ENCODE results near the gene DIMT1. TPM values are rescaled to one million over a fixed set of nuclear protein-coding genes. Genes with fewer than 3 reads are reported as not detected.

The DIMT1 gene
- total and polyA plus RNA-seq, 3 donors from 2014 or later = 19.3 to 22.5 (median 20.3) TPM

DNA sequence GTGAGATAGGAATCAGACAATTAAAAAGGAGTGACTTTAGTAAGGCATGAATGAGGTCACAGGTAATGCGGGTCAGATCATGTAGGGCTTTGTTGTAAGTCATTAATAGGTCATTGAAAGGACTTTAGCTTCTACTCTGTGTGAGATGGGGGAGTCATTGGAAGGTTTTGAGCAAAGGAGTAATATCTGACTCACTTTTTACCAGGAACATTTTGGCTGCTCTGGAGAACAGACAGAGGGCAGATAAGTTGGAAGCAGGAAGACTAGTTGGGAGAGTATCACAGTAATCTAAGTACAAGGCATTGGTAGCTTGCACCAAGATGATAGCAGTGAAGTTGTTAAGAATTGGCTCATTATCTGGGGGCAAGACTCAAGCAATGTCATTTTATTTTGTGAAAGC lies 60.3 kb downstream of the DIMT1 start:
- Histone ChIP-seq H3K9me3 (no peaks in the 10 kb centered on the region), H3K27ac (no peak overlapping the region), H3K36me3 (ENCODE audit: low read depth, missing control alignments) (no peaks in the 10 kb centered on the region), H3K27me3 (no peaks in the 10 kb centered on the region), H3K4me3 (no peak overlapping the region), H3K4me1 (no peaks in the 10 kb centered on the region)
- intact Hi-C loops (cut with DNase I; ENCODE audit: low total_unique reads) = no loop called here
- WGBS, 2 donors = 90 to 100% methylated on average over 1 of the region's 1 CpG
- DNase-seq = no peak
- TF ChIP-seq, protein P1, sequence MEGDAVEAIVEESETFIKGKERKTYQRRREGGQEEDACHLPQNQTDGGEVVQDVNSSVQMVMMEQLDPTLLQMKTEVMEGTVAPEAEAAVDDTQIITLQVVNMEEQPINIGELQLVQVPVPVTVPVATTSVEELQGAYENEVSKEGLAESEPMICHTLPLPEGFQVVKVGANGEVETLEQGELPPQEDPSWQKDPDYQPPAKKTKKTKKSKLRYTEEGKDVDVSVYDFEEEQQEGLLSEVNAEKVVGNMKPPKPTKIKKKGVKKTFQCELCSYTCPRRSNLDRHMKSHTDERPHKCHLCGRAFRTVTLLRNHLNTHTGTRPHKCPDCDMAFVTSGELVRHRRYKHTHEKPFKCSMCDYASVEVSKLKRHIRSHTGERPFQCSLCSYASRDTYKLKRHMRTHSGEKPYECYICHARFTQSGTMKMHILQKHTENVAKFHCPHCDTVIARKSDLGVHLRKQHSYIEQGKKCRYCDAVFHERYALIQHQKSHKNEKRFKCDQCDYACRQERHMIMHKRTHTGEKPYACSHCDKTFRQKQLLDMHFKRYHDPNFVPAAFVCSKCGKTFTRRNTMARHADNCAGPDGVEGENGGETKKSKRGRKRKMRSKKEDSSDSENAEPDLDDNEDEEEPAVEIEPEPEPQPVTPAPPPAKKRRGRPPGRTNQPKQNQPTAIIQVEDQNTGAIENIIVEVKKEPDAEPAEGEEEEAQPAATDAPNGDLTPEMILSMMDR (IDR thresholded peaks at IDR 0.05) = no peak
- no peak for TF ChIP-seq POLR2A (IDR thresholded peaks at IDR 0.05)

DNA sequence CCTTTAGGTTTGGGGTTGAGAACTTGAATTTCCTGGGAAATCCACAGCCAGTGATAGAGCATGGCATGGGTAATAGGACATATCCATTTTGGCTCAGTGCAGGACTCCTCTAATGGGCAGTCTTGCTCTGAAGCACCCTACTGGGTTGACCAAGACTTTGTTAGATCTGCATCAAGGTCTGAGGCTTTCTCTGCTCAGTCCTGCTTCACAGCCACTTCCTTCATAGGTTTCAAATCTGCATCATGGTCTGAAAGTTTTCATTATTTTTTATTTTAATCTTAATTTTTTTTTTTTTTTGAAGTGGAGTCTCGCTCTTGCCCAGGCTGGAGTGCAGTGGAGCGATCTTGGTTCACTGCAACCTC lies 61.2 kb downstream of the DIMT1 start:
- Histone ChIP-seq H3K27ac (no peak overlapping the region), H3K27me3 (no peaks in the 10 kb centered on the region), H3K4me1 (no peaks in the 10 kb centered on the region), H3K36me3 (ENCODE audit: low read depth, missing control alignments) (no peaks in the 10 kb centered on the region), H3K9me3 (no peaks in the 10 kb centered on the region), H3K4me3 (no peak overlapping the region)
- no peak for DNase-seq
- TF ChIP-seq POLR2A (IDR thresholded peaks at IDR 0.05) = no peak
- TF ChIP-seq, protein P1 (IDR thresholded peaks at IDR 0.05) = no peak
- 98 to 100% methylated on average over 2 of the region's 2 CpGs for WGBS, 2 donors
- intact Hi-C loops (cut with DNase I; ENCODE audit: low total_unique reads) = no loop called here

DNA sequence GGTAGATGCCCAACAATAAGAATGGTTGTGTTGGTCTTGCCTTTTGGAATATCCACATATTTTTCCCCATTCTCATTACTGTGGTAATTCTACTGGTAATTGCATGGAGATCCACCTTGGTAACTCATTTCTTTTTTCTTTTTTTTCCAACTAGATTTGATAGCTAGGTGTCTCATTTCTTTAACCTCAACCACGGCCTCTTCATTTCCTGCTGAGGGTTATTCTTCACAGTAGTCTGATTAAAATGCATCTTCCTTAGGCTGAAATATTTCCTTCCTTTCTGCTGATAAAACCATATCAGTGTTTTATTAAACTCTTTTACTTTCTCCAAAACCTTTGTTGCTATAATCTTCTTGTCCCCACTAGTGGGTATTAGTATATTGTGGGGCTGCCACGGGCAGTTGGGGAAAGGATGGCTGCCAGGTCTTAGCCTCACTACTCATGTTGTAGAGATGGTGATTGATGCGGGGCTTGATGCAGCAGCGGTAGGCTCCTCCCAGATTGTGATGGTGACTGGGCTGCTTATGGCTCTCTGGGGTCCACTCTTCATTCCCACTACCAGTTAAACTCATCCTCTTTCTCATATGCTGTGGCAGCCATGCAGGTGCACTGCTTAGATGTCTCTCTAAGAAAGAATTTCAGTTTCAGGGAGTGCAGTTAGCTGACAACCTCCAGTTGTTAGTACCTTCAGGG lies 61.8 kb downstream of the DIMT1 start:
- no peak for DNase-seq
- no peak overlapping the region for H3K4me3 ChIP-seq

DNA sequence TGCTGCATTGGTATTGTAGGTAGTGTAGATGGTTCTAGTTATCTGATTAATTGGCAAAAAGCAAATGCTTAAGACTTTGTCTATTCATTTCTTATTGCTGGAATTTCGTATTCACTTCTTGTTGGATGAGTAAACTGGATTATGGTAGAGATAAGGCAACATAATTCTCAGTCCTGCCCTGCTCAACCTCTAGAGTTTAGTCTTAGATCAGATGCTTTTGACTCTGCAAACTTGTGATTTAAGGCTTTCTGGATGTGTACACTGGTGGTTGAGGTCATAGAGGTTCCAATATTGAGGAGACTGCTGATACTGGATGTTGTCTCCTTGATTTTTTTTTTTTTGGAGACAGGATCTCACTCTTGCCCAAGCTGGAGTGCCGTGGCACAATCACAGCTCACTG lies 62.7 kb downstream of the DIMT1 start:
- 88 to 93% methylated on average over 2 of the region's 2 CpGs for WGBS, 2 donors
- no peak for DNase-seq

More for the DNA sequence above, 61.8 kb downstream of the DIMT1 start:
- Histone ChIP-seq H3K36me3 (ENCODE audit: low read depth, missing control alignments) (no peaks in the 10 kb centered on the region), H3K4me1 (no peaks in the 10 kb centered on the region), H3K9me3 (no peaks in the 10 kb centered on the region), H3K27me3 (no peaks in the 10 kb centered on the region), H3K27ac (no peak overlapping the region)
- TF ChIP-seq POLR2A (IDR thresholded peaks at IDR 0.05) = no peak
- TF ChIP-seq, protein P1 (IDR thresholded peaks at IDR 0.05) = no peak
- 93 to 94% methylated on average over 4 of the region's 4 CpGs for WGBS, 2 donors
- intact Hi-C loops (cut with DNase I; ENCODE audit: low total_unique reads) = no loop called here

More for the DNA sequence above, 62.7 kb downstream of the DIMT1 start:
- no peaks in the 10 kb centered on the region for H3K9me3 ChIP-seq
- no peaks in the 10 kb centered on the region for H3K36me3 ChIP-seq (ENCODE audit: low read depth, missing control alignments)
- no peaks in the 10 kb centered on the region for H3K4me1 ChIP-seq
- H3K4me3 ChIP-seq = no peak overlapping the region
- H3K27ac ChIP-seq = no peak overlapping the region
- TF ChIP-seq POLR2A (IDR thresholded peaks at IDR 0.05) = no peak
- TF ChIP-seq, protein P1 (IDR thresholded peaks at IDR 0.05) = no peak
- intact Hi-C loops (cut with DNase I; ENCODE audit: low total_unique reads) = no loop called here
- H3K27me3 ChIP-seq = no peaks in the 10 kb centered on the region

Data from testis (tissue), 3 donors.